ENCODE data around the gene PDLIM4. TPM values are rescaled to one million over a fixed set of nuclear protein-coding genes. Genes with fewer than 3 reads are reported as not detected.

The PDLIM4 gene
- total RNA-seq, 1 donor from 2014 or later = 47.8 TPM

GRCh38 chr5:132260714-132261551, 3.4 kb downstream of the PDLIM4 start:
- peaks cover 19% of the 10 kb centered on the region for H3K36me3 Mint-ChIP-seq (ENCODE audit: unreplicated experiment)
- H3K9me3 Mint-ChIP-seq (ENCODE audit: unreplicated experiment) = no peaks in the 10 kb centered on the region
- peak; percentile 54 for DNase-seq (ENCODE audit: extremely low spot score, unreplicated experiment)
- H3K4me1 Mint-ChIP-seq (ENCODE audit: unreplicated experiment) = peaks cover 54% of the 10 kb centered on the region
- no peak for TF ChIP-seq CTCF (IDR thresholded peaks at IDR 0.05)
- H3K27ac Mint-ChIP-seq (ENCODE audit: unreplicated experiment) = peak overlapping the region; percentile 97
- no peaks in the 10 kb centered on the region for H3K27me3 Mint-ChIP-seq (ENCODE audit: unreplicated experiment)
- H3K4me3 Mint-ChIP-seq (ENCODE audit: unreplicated experiment) = no peak overlapping the region

GRCh38 chr5:132261881-132262845, 4.7 kb downstream of the PDLIM4 start:
- Mint-ChIP-seq H3K36me3 (ENCODE audit: unreplicated experiment) (peaks cover 22% of the 10 kb centered on the region), H3K9me3 (ENCODE audit: unreplicated experiment) (no peaks in the 10 kb centered on the region), H3K27me3 (ENCODE audit: unreplicated experiment) (no peaks in the 10 kb centered on the region), H3K4me1 (ENCODE audit: unreplicated experiment) (peaks cover 54% of the 10 kb centered on the region), H3K27ac (ENCODE audit: unreplicated experiment) (peak overlapping the region; percentile 29), H3K4me3 (ENCODE audit: unreplicated experiment) (no peak overlapping the region)
- peak; percentile 60 for DNase-seq (ENCODE audit: extremely low spot score, unreplicated experiment)
- no peak for TF ChIP-seq CTCF (IDR thresholded peaks at IDR 0.05)

- no peak overlapping the region for H3K4me3 Mint-ChIP-seq (ENCODE audit: unreplicated experiment)
- no peak for TF ChIP-seq CTCF (IDR thresholded peaks at IDR 0.05)
- H3K36me3 Mint-ChIP-seq (ENCODE audit: unreplicated experiment) = peaks cover 25% of the 10 kb centered on the region
- H3K9me3 Mint-ChIP-seq (ENCODE audit: unreplicated experiment) = no peaks in the 10 kb centered on the region
- DNase-seq (ENCODE audit: extremely low spot score, unreplicated experiment) = peak; percentile 36
- H3K27ac Mint-ChIP-seq (ENCODE audit: unreplicated experiment) = peak overlapping the region; percentile 34
- H3K27me3 Mint-ChIP-seq (ENCODE audit: unreplicated experiment) = no peaks in the 10 kb centered on the region
- peaks cover 56% of the 10 kb centered on the region for H3K4me1 Mint-ChIP-seq (ENCODE audit: unreplicated experiment)
These were observed 5.5 kb downstream of the PDLIM4 start for GRCh38 chr5:132262882-132263547.

- peak; percentile 49 for DNase-seq (ENCODE audit: extremely low spot score, unreplicated experiment)
- peak overlapping the region; percentile 96 for H3K27ac Mint-ChIP-seq (ENCODE audit: unreplicated experiment)
- no peaks in the 10 kb centered on the region for H3K9me3 Mint-ChIP-seq (ENCODE audit: unreplicated experiment)
- H3K27me3 Mint-ChIP-seq (ENCODE audit: unreplicated experiment) = no peaks in the 10 kb centered on the region
- no peak for TF ChIP-seq CTCF (IDR thresholded peaks at IDR 0.05)
- H3K36me3 Mint-ChIP-seq (ENCODE audit: unreplicated experiment) = peaks cover 25% of the 10 kb centered on the region
- peaks cover 56% of the 10 kb centered on the region for H3K4me1 Mint-ChIP-seq (ENCODE audit: unreplicated experiment)
- no peak overlapping the region for H3K4me3 Mint-ChIP-seq (ENCODE audit: unreplicated experiment)
These were observed 6.2 kb downstream of the PDLIM4 start for GRCh38 chr5:132263548-132264261.

All from osteocyte (in vitro differentiated cells).